ENCODE data around the gene NELFCD.
"Not testable (repeated sequence)": the region's sequence is repeated elsewhere in the genome, so short reads cannot be mapped to it uniquely, and the experiment has no call there.

NELFCD gene

GRCh38 chr20:58973866-58974265 lies 7.2 kb upstream of the NELFCD start:
- no peak for DNase-seq (ENCODE audit: low read depth in 2 of 2)

GRCh38 chr20:58975353-58975752 lies 5.7 kb upstream of the NELFCD start:
- no peak for DNase-seq (ENCODE audit: low read depth in 2 of 2)

- no peak for DNase-seq (ENCODE audit: low read depth in 2 of 2)
Measured at GRCh38 chr20:58976061-58976730, 4.9 kb upstream of the NELFCD start.

GRCh38 chr20:58978351-58979190 lies 2.5 kb upstream of the NELFCD start:
- no peak for DNase-seq (ENCODE audit: low read depth in 2 of 2)

- DNase-seq (ENCODE audit: low read depth in 2 of 2): no peak
Measured at GRCh38 chr20:58981628-58982364, 740 bp downstream of the NELFCD start.

GRCh38 chr20:58982406-58983114 lies 1.5 kb downstream of the NELFCD start:
- no peak for DNase-seq (ENCODE audit: low read depth in 2 of 2)

GRCh38 chr20:58983115-58983468 lies 2.0 kb downstream of the NELFCD start:
- DNase-seq (ENCODE audit: low read depth in 2 of 2): not testable (repeated sequence)

- no peak for DNase-seq (ENCODE audit: low read depth in 2 of 2)
Measured at GRCh38 chr20:58984691-58985090, 3.6 kb downstream of the NELFCD start.

- no peak for DNase-seq (ENCODE audit: low read depth in 2 of 2)
Measured at GRCh38 chr20:58985656-58986055, 4.6 kb downstream of the NELFCD start.

- DNase-seq (ENCODE audit: low read depth in 2 of 2): no peak
Measured at GRCh38 chr20:58986286-58986967, 5.4 kb downstream of the NELFCD start.

- DNase-seq (ENCODE audit: low read depth in 2 of 2): no peak
Measured at GRCh38 chr20:58986968-58987517, 6.0 kb downstream of the NELFCD start.

- DNase-seq (ENCODE audit: low read depth in 2 of 2): no peak
Measured at GRCh38 chr20:58987790-58988564, 6.9 kb downstream of the NELFCD start.

GRCh38 chr20:58988565-58988882 lies 7.5 kb downstream of the NELFCD start:
- no peak for DNase-seq (ENCODE audit: low read depth in 2 of 2)

GRCh38 chr20:58989196-58989595 lies 8.1 kb downstream of the NELFCD start:
- DNase-seq (ENCODE audit: low read depth in 2 of 2): no peak

GRCh38 chr20:58990651-58991445 lies 9.8 kb downstream of the NELFCD start:
- DNase-seq (ENCODE audit: low read depth in 2 of 2): no peak

- no peak for DNase-seq (ENCODE audit: low read depth in 2 of 2)
Measured at GRCh38 chr20:58991715-58992114, 10.7 kb downstream of the NELFCD start.

- no peak for DNase-seq (ENCODE audit: low read depth in 2 of 2)
Measured at GRCh38 chr20:58992911-58993310, 11.9 kb downstream of the NELFCD start.

- no peak for DNase-seq (ENCODE audit: low read depth in 2 of 2)
Measured at GRCh38 chr20:58993332-58994248, 12.5 kb downstream of the NELFCD start.
